GM19099 (cell line): Measurements from ENCODE around the gene ATOSB.
A peak's percentile ranks its signal among the peaks of the same experiment; 100 is the strongest.

Experiments
- POLR2A ChIP-seq: IDR thresholded peaks from 3 replicates; pipeline ENCODE4 v1.6.1; 2011; ENCODE audit warnings: low read depth; ENCODE audit not compliant: insufficient read length; ENCODE audit errors: extremely low read depth

ATOSB gene

DNA sequence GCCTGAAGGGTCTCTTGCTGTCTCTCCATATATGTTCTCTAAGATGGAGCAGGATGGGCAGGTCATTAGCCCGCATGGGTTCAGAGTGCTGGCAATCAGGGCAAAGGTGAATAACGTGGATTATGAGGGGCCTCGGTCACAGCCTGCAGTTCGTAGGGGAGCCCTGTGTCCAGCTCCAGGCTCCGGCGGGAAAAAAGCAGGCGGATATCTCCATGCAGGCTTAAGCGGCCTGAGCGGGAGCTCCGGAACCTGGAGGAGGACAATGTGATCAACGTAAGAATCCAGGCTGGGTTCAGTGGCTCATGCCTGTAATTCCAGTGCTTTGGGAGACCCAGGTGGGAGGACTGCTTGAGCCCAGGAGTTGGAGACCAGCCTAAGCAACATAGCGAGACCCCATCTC lies 10.5 kb downstream of the ATOSB start:
- no peak for TF ChIP-seq POLR2A

- TF ChIP-seq POLR2A, result no peak
Observed at GRCh38 chr9:35104586-35104985, 11.1 kb downstream of the ATOSB start.

GRCh38 chr9:35103660-35104191 lies 11.9 kb downstream of the ATOSB start:
- TF ChIP-seq POLR2A, result no peak

GRCh38 chr9:35102769-35103659 lies 12.6 kb downstream of the ATOSB start, which contains the start of gene STOML2:
STOML2 (minus strand) TSS chr9:35103131; CDS start chr9:35103094, 37 bp downstream.
- TF ChIP-seq POLR2A, result peak; percentile 81

DNA sequence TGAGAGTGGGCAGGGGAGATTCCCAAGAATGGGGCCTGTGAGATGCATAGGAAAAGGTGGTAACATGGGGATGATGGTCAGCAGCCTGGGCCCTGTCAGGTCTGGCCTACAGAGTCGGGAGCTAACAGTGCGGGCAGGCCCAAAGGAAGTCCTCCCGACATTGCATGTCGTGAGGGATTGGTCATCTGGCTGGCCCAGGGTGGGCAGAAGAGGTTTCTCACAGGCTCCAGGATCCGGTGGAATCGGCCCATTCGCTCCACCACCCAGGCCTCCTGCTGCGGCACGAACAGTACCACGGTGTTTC lies 13.2 kb downstream of the ATOSB start:
- TF ChIP-seq POLR2A, result no peak

DNA sequence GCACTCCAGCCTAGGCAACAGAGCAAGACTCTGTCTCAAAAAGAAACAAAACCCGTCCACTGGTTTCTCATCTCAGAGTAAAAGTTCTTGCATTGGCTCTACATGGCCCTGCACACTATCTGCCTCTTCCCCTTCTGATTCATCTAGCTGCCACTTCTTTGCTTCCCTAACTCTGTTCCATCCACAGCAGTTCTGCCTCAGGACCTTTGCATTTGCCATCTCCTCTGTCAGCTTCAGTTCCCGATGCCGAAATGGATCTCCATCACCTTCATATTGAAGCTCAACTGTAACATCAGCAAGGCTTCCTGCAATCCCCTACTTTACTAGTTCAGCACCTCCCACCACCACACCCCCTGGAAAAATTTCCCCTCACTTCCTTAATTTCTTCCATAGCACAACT lies 18.1 kb downstream of the ATOSB start:
- TF ChIP-seq POLR2A, result no peak

DNA sequence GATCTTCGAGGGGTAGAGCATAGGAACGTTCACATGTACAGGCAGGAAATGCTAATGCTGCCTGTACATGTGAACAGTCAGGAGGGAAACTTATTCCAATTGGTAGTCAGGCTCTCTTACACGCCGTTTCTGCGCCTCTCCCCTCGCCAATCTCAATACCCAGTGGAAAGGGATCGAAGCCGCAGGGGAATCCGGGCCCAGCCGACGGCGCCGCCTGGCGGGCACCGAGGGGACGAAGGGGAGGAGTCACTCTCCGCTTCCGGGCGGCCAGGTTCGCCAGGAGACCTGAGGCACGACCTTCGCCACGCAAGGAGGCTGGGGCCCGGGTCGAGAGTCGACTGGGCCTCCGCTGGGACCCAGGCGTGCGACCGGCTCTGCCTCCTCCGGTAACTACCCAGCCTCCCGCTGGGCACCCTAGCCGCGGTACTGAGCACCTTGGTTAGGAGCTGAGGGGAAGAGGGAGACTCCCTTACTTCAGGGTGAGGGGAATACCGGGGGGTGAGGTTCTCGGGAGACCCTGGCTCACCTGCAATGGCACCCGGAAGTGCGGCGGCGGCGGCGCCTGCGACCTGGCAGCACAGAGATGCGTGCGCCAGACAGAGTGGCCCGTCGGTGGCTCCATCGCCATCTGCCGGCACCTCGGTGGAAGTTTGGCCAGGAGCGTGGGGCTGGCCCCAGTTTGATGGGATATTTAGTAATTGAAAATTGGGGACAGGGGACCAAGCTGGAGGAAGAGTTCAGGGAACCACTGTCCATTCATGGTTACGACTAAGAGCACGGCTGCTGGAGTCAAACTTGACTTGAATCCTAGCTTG lies 19.4 kb downstream of the ATOSB start, which contains the start of gene PIGO:
Gene PIGO, minus strand, starts transcription at position 557 of the 815 bp plus-strand sequence. CDS start 1,026 bp downstream, outside the sequence.
- TF ChIP-seq POLR2A, result peak; percentile 91

GRCh38 chr9:35091536-35091935 lies 24.1 kb downstream of the ATOSB start:
- no peak for TF ChIP-seq POLR2A

- no peak for TF ChIP-seq POLR2A
Observed at GRCh38 chr9:35089434-35089833, 26.2 kb downstream of the ATOSB start.

DNA sequence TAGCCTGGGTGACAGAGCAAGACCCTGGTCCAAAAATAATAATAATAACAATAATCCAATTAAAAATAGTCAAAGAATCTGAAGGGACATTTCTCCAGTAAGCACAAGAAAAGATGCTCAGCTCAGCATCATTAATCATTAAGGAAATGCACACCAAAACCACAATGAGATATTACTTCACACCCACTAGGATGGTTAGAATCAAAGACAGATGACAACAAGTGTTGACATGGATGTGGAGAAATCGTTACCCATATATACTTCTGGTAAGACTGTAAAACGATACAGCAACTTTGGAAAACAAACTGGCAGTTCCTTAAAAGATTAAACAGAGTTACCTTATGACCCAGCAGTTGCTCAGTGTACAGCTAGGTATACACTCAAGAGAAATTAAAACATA lies 30.6 kb downstream of the ATOSB start:
- TF ChIP-seq POLR2A, result no peak

GRCh38 chr9:35079426-35080341 lies 36.0 kb downstream of the ATOSB start, which contains the start of gene FANCG:
FANCG (minus strand) TSS chr9:35079942; CDS start chr9:35079524, 418 bp downstream.
- peak; percentile 69 for TF ChIP-seq POLR2A

DNA sequence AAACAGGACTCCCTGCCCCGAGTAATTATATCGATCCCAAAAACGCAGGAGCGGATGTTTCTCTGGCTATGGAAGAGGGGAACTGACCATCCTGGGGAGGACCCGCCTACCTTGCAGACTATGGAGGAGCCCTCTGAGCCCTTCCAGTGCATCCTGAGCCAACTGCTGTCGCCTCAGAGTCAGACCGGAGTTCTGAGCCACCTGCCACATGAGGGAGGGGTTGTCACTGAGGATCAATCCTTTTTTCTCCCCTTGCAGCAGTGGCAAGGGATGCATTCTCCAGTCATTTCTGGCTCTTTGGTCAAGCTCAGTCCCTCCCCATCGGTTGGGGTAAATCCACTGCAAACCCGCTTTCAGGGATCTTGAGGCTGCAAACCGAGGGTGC lies 36.6 kb downstream of the ATOSB start:
- TF ChIP-seq POLR2A, result no peak

DNA sequence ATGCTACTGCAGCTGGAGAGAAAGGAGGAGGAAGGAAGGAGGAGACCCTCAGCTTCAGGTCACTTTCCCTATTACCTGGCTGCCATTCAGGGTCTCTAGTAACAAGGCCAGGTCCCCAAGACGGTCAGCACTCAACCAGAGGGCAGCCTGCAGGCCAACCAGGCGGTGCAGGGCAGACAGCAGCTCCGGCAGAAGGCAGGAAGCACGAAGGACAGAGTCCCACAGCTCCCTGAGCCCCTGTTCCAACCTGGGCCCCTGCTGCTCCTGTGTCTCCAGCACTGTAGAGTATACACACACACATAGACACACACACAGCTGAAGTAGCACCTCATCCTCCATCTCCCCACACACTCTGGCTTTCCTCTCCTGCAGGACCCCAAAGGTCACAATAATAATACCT lies 37.6 kb downstream of the ATOSB start:
- no peak for TF ChIP-seq POLR2A

DNA sequence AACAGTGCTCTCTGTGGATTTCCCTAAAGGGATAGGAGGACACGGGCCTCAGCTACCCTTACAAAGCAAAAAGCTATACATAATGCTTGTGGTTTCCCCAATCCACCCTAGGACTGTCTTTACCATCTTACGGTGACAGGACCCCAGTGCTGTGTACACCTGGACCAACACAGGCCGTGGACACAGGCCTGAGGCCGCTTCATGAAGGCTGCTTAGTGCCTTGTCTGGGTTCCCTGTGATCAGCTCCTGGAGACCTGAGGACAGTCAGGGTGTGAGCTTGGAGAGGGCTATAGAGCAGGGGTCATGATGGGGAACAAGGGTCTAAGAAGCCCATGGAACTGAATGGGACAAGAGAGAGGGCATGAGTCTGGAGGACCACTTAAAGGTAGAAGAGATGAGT lies 38.8 kb downstream of the ATOSB start:
- no peak for TF ChIP-seq POLR2A
